ENCODE results near the gene RPN2. TPM values are rescaled to one million over a fixed set of nuclear protein-coding genes. Genes with fewer than 3 reads are reported as not detected.

RPN2 gene
- total and polyA plus RNA-seq, 9 donors, result 135 to 247 (median 174) TPM

DNA sequence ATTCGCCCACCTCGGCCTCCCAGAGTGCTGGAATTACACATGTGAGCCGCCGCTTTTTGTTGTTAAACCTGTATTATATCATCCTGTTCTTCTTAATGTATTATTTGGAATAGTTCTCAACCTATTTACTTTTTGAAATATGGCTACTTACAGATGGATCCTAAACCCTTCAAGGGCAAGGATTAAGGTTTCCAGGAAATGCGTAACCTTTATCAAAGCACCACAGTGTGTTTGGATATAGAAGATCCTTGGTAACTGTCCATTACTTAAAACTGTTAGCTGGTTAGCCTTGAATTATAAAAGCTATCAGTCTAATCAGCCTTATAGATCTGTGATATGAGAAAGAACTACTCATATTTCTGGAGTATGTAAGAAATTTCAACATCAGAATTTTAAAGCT, 12.3 kb upstream of the RPN2 start:
- no peaks in the 10 kb centered on the region for H3K9me3 ChIP-seq (replicated peaks; ENCODE audit: control insufficient read depth, low read depth, low read length)
- no peak overlapping the region for H3K27ac ChIP-seq (ENCODE audit: low read length)
- H3K4me1 ChIP-seq (ENCODE audit: control insufficient read depth, insufficient read depth, low read length), result no peaks in the 10 kb centered on the region
- H3K36me3 ChIP-seq (ENCODE audit: control insufficient read depth, insufficient read depth, low read length), result peaks cover 4% of the 10 kb centered on the region
- DNase-seq, result no peak
- H3K4me3 ChIP-seq (ENCODE audit: low read length), result no peak overlapping the region
- H3K27me3 ChIP-seq (ENCODE audit: control insufficient read depth, insufficient read depth, low read length), result no peaks in the 10 kb centered on the region
- no CpG with 5 or more reads among the region's 5 CpGs for WGBS (ENCODE audit: insufficient coverage)

DNA sequence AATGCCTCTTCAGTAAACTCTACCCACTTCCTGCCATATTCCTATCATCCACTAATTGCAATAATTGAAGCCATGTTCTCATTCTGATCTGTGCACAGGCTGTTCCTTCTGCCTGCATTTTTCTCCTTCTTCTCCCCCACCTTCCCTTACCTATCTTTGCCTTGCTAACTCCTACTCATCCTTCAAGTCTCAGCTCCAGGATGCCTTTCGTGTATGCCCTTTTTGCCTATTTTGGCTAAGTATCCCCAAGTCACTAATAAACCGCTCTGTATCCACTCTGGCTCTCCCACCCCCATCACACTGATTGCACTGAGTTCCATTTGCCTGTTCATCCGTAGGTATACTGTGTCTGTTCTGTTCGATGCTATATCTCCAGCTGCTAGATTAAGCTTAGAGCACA, 6.3 kb upstream of the RPN2 start:
- H3K27ac ChIP-seq (ENCODE audit: low read length), result no peak overlapping the region
- no peaks in the 10 kb centered on the region for H3K9me3 ChIP-seq (replicated peaks; ENCODE audit: control insufficient read depth, low read depth, low read length)
- H3K27me3 ChIP-seq (ENCODE audit: control insufficient read depth, insufficient read depth, low read length), result no peaks in the 10 kb centered on the region
- no peak for DNase-seq
- no peaks in the 10 kb centered on the region for H3K36me3 ChIP-seq (ENCODE audit: control insufficient read depth, insufficient read depth, low read length)
- no peak overlapping the region for H3K4me3 ChIP-seq (ENCODE audit: low read length)
- H3K4me1 ChIP-seq (ENCODE audit: control insufficient read depth, insufficient read depth, low read length), result peaks cover under 1% of the 10 kb centered on the region
- 93% methylated on average over 2 of the region's 4 CpGs for WGBS (ENCODE audit: insufficient coverage)

DNA sequence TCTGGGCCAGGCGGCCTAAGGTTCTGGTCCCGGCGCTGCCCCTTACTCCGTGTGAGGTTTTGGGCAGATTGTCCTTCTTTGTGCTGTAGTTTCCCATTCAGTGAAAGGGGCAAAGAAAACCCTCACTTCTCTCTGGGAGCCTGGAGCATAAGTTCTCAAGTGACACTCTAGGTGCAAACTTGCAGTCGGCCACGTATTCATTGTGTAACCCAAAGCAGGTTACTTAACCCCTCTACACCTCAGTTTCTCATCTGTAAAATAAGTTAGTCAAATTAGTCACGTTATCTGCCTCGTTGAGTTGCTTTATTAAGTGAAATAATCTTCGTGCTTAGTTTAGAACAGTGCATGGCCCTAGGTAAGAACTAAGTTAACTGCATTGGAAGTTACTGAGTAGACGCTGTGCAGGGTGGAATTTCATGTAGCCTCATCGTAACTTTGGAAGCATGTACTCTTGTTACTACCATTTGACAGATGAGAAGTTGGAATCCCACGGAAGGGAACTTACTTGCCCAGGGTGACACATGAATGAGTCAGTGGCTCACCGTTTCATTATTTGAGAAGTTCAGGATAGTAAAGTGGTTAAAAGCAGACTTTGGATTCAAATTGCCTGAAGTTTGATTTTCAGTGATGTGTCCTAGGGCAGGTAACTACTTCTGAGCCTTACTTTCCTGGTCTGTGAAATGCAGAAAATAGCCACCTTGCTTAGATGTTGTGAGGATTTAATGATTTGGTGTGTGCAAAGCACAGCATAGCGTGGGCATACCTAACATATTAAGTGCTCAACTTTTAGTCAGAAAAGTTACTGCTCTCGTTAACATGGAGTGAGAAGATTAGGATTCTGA, 774 bp downstream of the RPN2 start:
- H3K4me3 ChIP-seq (ENCODE audit: low read length), result peak overlapping the region; percentile 97
- no peak for DNase-seq
- peak overlapping the region; percentile 99 for H3K27ac ChIP-seq (ENCODE audit: low read length)
- 1% methylated on average over 7 of the region's 15 CpGs for WGBS (ENCODE audit: insufficient coverage)
- peaks cover 10% of the 10 kb centered on the region for H3K36me3 ChIP-seq (ENCODE audit: control insufficient read depth, insufficient read depth, low read length)
- no peaks in the 10 kb centered on the region for H3K27me3 ChIP-seq (ENCODE audit: control insufficient read depth, insufficient read depth, low read length)
- no peaks in the 10 kb centered on the region for H3K9me3 ChIP-seq (replicated peaks; ENCODE audit: control insufficient read depth, low read depth, low read length)
- H3K4me1 ChIP-seq (ENCODE audit: control insufficient read depth, insufficient read depth, low read length), result peaks cover 14% of the 10 kb centered on the region

DNA sequence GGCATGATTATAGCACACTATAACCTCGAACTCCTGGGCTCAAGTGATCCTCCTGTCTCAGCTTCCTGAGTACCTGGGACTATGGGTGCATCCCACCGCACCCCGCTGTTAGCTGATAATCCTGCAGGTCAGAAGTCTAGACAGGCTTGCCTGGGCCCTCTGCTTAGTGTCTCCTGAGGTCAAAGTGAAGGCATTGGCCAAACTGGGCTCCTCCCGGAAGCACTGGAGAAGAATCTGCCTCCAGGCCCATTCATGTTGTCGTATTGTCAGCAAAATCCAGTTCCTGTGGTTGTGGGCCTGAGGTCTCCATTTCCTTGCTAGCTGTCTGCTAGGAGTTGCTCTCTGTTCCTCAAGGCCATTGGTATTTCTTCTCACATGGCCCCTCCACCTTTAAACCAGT, 6.6 kb downstream of the RPN2 start:
- Histone ChIP-seq H3K4me1 (ENCODE audit: control insufficient read depth, insufficient read depth, low read length) (peaks cover 5% of the 10 kb centered on the region), H3K27me3 (ENCODE audit: control insufficient read depth, insufficient read depth, low read length) (no peaks in the 10 kb centered on the region), H3K4me3 (ENCODE audit: low read length) (no peak overlapping the region), H3K9me3 (replicated peaks; ENCODE audit: control insufficient read depth, low read depth, low read length) (no peaks in the 10 kb centered on the region), H3K27ac (ENCODE audit: low read length) (no peak overlapping the region), H3K36me3 (ENCODE audit: control insufficient read depth, insufficient read depth, low read length) (peaks cover 42% of the 10 kb centered on the region)
- 98% methylated on average over 5 of the region's 5 CpGs for WGBS (ENCODE audit: insufficient coverage)
- peak; percentile 59 for DNase-seq

DNA sequence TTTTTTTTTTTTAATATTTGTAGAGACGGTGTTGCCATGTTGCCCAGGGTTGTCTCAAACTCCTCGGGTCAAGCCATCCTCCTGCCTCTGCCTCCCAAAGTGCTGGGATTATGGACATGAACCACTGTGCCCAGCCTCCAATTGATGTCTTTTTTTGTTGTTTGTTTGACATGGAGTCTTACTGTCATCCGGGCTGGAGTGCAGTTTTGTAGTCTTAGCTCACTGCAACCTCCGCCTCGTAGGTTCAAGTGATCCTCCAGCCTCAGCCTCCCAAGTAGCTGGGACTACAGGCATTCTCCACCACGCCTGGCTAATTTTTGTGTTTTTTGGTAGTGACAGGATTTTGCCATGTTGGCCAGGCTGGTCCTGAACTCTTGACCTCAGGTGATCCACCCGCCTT, 9.7 kb downstream of the RPN2 start:
- H3K4me3 ChIP-seq (ENCODE audit: low read length), result no peak overlapping the region
- peaks cover 39% of the 10 kb centered on the region for H3K36me3 ChIP-seq (ENCODE audit: control insufficient read depth, insufficient read depth, low read length)
- peaks cover 25% of the 10 kb centered on the region for H3K4me1 ChIP-seq (ENCODE audit: control insufficient read depth, insufficient read depth, low read length)
- WGBS (ENCODE audit: insufficient coverage), result 83% methylated on average over 1 of the region's 7 CpGs
- H3K27me3 ChIP-seq (ENCODE audit: control insufficient read depth, insufficient read depth, low read length), result no peaks in the 10 kb centered on the region
- no peak for DNase-seq
- H3K27ac ChIP-seq (ENCODE audit: low read length), result no peak overlapping the region
- no peaks in the 10 kb centered on the region for H3K9me3 ChIP-seq (replicated peaks; ENCODE audit: control insufficient read depth, low read depth, low read length)

DNA sequence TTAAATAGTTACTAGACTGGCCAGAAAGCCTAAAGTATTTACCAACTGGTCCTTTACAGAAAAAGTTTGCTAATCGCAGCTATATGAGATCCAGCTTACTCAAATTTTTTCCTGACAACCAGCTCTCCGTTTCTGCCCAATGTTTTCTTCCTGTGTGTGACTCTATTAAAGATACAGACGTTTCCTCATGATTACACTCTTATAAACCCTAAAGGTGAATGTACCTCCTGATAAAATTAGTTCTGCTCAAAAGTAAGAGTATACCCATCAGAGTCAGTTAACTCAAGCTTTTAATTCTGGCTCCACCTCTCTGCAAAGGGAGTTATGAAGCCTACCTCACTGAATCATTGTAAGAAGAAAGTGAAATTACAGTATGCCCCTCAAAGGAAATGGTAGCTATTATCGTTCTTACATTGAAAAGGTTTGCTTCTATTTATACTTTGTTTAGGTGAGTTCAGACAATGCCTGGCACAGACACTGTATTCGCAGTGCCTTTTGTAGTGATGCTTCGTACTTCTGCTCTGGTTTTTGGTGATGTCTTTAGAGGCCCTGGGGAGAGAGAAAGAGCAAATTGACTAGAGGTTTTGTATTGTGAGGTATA, 10.4 kb downstream of the RPN2 start:
- H3K27ac ChIP-seq (ENCODE audit: low read length), result no peak overlapping the region
- WGBS (ENCODE audit: insufficient coverage), result 91% methylated on average over 4 of the region's 6 CpGs
- no peak for DNase-seq
- H3K27me3 ChIP-seq (ENCODE audit: control insufficient read depth, insufficient read depth, low read length), result no peaks in the 10 kb centered on the region
- no peaks in the 10 kb centered on the region for H3K9me3 ChIP-seq (replicated peaks; ENCODE audit: control insufficient read depth, low read depth, low read length)
- H3K36me3 ChIP-seq (ENCODE audit: control insufficient read depth, insufficient read depth, low read length), result peaks cover 36% of the 10 kb centered on the region
- H3K4me3 ChIP-seq (ENCODE audit: low read length), result no peak overlapping the region
- H3K4me1 ChIP-seq (ENCODE audit: control insufficient read depth, insufficient read depth, low read length), result peaks cover 28% of the 10 kb centered on the region

DNA sequence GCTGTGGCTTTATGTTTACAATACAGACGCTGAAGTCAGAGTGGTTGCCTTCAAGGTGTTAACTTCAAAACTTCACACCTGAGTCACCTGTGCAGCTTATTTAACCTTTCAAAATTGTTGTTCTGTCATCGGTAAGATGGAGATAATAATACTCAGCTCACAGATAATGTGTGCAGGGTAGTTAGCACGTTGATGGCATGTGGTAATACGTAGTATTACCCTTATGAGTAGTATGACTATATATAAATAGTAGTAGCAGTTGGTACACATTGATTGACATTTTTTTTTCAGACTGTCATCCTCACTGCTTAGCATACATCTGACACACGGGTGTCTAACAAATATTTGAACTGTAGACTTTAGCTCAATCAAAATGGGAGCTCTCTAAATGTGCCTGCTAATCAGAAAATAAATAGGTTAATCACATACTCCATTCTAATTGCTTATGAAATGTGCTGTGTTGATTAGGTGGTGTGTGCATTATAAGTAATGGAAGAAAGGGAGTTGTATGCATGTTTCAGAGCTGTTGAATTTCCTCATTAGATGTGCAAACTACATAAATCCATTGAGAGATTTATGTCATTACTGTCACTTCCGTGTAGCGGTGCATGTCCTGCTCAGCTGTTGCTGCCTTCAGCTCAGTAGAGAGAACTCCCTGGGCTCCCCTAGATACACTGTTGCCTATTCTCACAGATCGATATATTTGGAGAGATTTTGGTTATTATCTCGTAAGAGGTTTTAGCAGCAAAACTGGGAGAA, 11.4 kb downstream of the RPN2 start:
- Histone ChIP-seq H3K36me3 (ENCODE audit: control insufficient read depth, insufficient read depth, low read length) (peaks cover 29% of the 10 kb centered on the region), H3K9me3 (replicated peaks; ENCODE audit: control insufficient read depth, low read depth, low read length) (no peaks in the 10 kb centered on the region), H3K4me3 (ENCODE audit: low read length) (no peak overlapping the region), H3K27me3 (ENCODE audit: control insufficient read depth, insufficient read depth, low read length) (no peaks in the 10 kb centered on the region), H3K27ac (ENCODE audit: low read length) (peak overlapping the region; percentile 21), H3K4me1 (ENCODE audit: control insufficient read depth, insufficient read depth, low read length) (peaks cover 36% of the 10 kb centered on the region)
- 81% methylated on average over 3 of the region's 9 CpGs for WGBS (ENCODE audit: insufficient coverage)
- DNase-seq, result no peak

DNA sequence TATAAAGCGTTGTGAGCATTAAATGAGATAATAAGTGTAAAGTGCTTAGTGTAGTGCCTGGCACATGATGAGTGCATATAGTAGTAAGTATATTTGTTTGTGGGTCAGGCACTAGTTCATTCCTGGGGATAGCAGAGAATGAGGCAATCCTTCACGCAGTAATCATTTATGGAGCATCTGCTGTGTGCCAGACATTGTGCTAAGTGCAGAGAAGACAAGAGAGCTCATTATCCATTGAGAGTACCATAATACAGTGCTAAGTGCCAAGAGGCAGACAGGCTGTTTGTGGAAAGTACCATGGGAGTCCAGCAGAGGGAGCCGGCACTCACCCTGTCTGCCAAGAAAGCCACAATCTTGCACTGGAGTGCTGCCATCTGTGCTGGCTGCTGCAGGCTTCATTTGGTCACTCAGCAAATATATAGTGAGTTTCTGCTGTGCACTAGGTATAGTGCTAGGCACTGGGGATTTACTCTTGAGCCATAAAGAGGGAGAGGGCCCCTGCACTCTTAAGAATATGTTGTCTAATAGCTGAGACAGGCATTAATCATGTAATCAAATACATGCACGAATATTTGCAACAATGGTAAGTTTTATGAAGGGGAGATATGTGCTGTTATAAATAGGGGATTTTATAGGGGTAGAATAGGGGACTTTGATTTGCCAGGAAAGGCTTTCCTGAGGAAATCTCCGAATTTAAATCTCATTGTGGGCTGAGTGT, 13.2 kb downstream of the RPN2 start:
- Histone ChIP-seq H3K4me3 (ENCODE audit: low read length) (no peak overlapping the region), H3K9me3 (replicated peaks; ENCODE audit: control insufficient read depth, low read depth, low read length) (no peaks in the 10 kb centered on the region), H3K27me3 (ENCODE audit: control insufficient read depth, insufficient read depth, low read length) (no peaks in the 10 kb centered on the region), H3K27ac (ENCODE audit: low read length) (peak overlapping the region; percentile 17), H3K4me1 (ENCODE audit: control insufficient read depth, insufficient read depth, low read length) (peaks cover 36% of the 10 kb centered on the region), H3K36me3 (ENCODE audit: control insufficient read depth, insufficient read depth, low read length) (peaks cover 28% of the 10 kb centered on the region)
- DNase-seq, result peak; percentile 96
- WGBS (ENCODE audit: insufficient coverage), result no CpG with 5 or more reads among the region's 5 CpGs

DNA sequence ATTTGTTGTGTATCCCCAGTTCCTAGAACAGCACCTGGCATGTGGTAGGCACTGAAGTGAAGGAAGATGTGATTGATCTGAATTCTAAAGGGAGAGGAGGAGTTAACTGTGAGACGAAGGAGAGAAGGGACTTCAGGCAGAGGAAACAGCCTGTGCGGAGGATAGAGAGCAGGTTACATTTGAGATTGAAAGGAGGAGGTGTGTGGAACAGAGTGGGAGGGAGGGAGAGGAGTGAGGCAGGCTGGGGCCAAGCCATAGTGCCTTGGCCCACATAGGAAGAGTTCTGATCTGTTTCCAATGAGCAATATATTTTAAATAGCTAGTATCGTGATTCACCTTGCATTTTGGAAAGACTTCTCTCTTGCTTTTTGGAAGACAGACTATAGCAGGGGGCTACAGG, 14.1 kb downstream of the RPN2 start:
- peaks cover 36% of the 10 kb centered on the region for H3K4me1 ChIP-seq (ENCODE audit: control insufficient read depth, insufficient read depth, low read length)
- 67% methylated on average over 2 of the region's 3 CpGs for WGBS (ENCODE audit: insufficient coverage)
- H3K27ac ChIP-seq (ENCODE audit: low read length), result no peak overlapping the region
- no peaks in the 10 kb centered on the region for H3K9me3 ChIP-seq (replicated peaks; ENCODE audit: control insufficient read depth, low read depth, low read length)
- DNase-seq, result no peak
- no peak overlapping the region for H3K4me3 ChIP-seq (ENCODE audit: low read length)
- H3K27me3 ChIP-seq (ENCODE audit: control insufficient read depth, insufficient read depth, low read length), result no peaks in the 10 kb centered on the region
- peaks cover 34% of the 10 kb centered on the region for H3K36me3 ChIP-seq (ENCODE audit: control insufficient read depth, insufficient read depth, low read length)

DNA sequence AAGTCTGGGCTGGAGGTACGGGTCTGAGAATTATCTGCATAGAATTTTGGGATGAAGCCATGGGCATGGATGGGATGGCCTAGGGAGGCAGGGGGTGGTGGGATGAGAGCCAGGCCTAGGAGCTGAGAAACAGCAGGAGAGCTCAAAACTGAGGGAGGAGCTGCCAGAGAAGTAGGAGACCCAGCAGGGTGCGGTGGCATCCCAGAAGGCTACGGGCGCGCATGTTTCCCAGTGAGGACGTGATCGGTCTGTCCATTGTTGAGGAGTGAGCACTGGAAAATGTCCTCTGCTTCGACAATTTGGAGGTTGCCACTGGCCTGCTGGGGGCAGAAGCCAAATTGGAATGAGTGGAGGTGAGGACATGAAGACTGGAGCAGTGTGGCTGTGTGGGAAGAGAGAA, 14.7 kb downstream of the RPN2 start:
- H3K4me1 ChIP-seq (ENCODE audit: control insufficient read depth, insufficient read depth, low read length), result peaks cover 37% of the 10 kb centered on the region
- H3K4me3 ChIP-seq (ENCODE audit: low read length), result no peak overlapping the region
- H3K36me3 ChIP-seq (ENCODE audit: control insufficient read depth, insufficient read depth, low read length), result peaks cover 32% of the 10 kb centered on the region
- no peaks in the 10 kb centered on the region for H3K27me3 ChIP-seq (ENCODE audit: control insufficient read depth, insufficient read depth, low read length)
- H3K9me3 ChIP-seq (replicated peaks; ENCODE audit: control insufficient read depth, low read depth, low read length), result no peaks in the 10 kb centered on the region
- 86% methylated on average over 8 of the region's 8 CpGs for WGBS (ENCODE audit: insufficient coverage)
- H3K27ac ChIP-seq (ENCODE audit: low read length), result no peak overlapping the region
- no peak for DNase-seq
